Measurements from ENCODE around the gene CALR.
"Not testable (repeated sequence)": the region's sequence is repeated elsewhere in the genome, so short reads cannot be mapped to it uniquely, and the experiment has no call there.

CALR gene

DNA sequence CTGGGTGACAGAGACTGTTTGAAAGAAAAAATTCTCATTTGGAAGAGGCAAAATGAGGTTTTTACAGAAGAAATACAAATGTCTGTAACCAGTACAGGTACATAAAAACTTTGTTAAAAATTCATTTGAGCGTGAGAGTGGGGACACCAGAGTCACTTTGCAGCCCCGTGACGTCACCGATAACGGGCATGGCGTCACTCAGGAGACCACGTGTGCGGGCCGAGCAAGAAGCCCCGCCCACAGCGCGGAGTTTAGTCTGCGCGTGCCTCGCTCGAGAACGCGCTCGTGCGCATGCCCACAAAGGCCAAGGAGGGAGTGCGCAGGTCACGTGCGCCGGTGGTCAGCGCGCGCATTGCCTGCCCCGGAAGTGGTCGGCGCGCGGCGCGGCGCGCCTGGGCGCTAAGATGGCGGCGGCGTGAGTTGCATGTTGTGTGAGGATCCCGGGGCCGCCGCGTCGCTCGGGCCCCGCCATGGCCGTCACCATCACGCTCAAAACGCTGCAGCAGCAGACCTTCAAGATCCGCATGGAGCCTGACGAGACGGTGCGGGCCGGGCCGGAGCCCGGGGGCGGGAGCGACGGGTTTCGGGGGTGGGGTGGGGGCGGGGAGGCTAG, 7.2 kb downstream of the CALR start, which contains the start of gene RAD23A:
Gene RAD23A, plus strand, starts transcription at position 384 of the 613 bp plus-strand sequence. Its CDS starts 87 bp downstream, at position 471.
- Mint-ChIP-seq H3K36me3 (peaks cover 24% of the 10 kb centered on the region), H3K4me1 (peaks cover 39% of the 10 kb centered on the region), H3K9me3 (no peaks in the 10 kb centered on the region), H3K27ac (peak within 1 kb of the TSS; percentile 97), H3K27me3 (no peaks in the 10 kb centered on the region), H3K4me3 (peak within 1 kb of the TSS; percentile 90)

DNA sequence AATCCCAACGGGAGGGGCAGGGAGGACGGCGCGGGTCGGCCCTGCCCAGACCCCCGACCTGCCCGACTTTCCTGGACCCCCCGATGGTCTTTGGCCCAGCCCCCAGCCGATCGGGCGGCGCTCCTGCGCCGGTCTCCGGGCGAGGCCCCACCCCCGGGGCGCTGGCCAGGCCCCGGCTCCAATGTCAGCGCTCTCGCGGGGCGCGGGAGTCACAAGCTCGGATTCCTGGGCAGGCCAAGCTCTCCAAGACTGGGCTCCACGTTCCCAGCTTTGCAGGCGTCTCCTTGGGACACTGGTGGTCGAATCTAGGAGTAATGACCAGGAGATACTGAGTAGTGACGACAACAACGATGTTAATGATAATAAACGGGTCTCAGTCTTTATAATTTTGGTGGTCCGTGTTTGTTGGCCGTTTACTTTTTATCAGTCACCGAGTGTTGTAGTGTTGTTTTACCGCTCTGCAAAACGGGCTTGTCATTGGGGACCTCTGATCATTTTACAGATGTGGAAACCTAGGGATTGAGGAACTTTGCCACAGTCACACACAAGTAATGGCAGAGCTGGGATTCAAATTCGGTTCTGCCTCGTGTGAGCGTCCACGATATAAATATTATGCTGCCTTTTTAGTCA, 7.8 kb downstream of the CALR start:
- no peaks in the 10 kb centered on the region for H3K27me3 Mint-ChIP-seq

DNA sequence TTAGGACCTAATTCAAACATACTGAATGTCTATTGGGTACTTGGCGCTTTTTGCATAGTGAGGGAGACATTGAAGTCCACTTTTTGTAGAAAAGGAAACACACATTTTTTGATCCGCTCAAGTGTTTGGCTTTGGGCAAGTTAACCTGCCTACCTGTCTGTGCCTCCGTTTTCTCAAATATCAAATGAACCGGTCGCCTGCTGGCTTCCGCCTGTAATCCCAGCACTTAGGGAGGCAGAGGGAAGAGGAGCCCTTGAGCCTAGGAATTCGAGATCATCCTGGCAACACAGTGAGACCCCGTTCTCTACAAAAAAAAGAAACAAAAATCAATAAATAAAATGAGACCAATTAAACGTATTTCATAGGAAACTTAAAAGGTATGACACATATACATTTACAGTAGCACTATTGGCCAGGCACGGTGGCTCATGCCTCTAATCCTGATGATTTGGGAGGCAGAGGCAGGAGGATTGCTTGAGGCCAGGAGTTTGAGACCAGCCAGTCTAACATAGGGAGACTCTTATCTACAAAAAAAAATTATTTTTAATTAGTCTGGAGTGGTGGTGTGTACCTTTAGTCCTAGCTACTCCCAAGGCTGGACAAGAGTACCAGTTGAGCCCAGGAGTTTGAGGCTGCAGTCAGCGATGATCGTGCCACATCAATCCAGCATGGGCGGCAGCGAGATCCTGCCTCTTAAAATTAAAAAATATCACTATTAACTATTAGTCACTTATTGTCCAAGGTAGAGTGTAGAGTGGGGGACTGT, 8.5 kb downstream of the CALR start:
- H3K27ac Mint-ChIP-seq = peak overlapping the region; percentile 86
- H3K27me3 Mint-ChIP-seq = no peaks in the 10 kb centered on the region
- no peaks in the 10 kb centered on the region for H3K9me3 Mint-ChIP-seq
- peaks cover 36% of the 10 kb centered on the region for H3K4me1 Mint-ChIP-seq
- peak overlapping the region; percentile 90 for H3K4me3 Mint-ChIP-seq
- peaks cover 23% of the 10 kb centered on the region for H3K36me3 Mint-ChIP-seq

More for the DNA sequence above, 7.8 kb downstream of the CALR start:
- Mint-ChIP-seq H3K36me3 (peaks cover 22% of the 10 kb centered on the region), H3K27ac (peak overlapping the region; percentile 86), H3K4me1 (peaks cover 36% of the 10 kb centered on the region), H3K9me3 (no peaks in the 10 kb centered on the region), H3K4me3 (peak overlapping the region; percentile 90)

DNA sequence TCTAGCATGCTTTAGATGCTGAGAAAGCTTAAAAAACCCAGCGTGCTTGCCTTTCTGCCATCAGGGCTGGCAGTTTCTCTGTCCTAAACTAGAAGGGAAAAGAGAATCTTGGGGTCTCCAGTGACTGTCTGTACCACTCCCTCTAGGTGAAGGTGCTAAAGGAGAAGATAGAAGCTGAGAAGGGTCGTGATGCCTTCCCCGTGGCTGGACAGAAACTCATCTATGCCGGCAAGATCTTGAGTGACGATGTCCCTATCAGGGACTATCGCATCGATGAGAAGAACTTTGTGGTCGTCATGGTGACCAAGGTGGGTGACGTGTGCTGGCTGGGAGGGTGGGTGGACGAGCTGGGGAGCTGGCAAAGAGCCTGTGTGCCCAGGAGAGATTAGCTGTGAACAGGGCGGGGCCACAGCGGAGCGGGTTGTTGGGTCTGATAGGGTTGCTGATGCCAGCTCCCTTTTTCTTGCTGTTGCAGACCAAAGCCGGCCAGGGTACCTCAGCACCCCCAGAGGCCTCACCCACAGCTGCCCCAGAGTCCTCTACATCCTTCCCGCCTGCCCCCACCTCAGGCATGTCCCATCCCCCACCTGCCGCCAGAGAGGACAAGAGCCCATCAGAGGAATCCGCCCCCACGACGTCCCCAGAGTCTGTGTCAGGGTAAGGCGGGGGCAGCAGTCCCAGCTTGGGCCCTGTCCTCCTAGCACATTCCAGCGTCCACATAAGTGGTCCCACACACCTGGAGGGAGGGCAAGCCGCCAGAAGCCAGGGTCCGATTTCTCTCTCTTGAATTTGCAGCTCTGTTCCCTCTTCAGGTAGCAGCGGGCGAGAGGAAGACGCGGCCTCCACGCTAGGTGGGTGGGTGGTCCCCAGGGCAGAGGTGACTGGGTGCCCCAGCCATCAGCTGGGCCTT, 9.5 kb downstream of the CALR start:
- no peaks in the 10 kb centered on the region for H3K27me3 Mint-ChIP-seq
- no peaks in the 10 kb centered on the region for H3K9me3 Mint-ChIP-seq
- peaks cover 30% of the 10 kb centered on the region for H3K4me1 Mint-ChIP-seq
- H3K36me3 Mint-ChIP-seq = peaks cover 21% of the 10 kb centered on the region
- peak overlapping the region; percentile 18 for H3K27ac Mint-ChIP-seq
- H3K4me3 Mint-ChIP-seq = peak overlapping the region; percentile 17

DNA sequence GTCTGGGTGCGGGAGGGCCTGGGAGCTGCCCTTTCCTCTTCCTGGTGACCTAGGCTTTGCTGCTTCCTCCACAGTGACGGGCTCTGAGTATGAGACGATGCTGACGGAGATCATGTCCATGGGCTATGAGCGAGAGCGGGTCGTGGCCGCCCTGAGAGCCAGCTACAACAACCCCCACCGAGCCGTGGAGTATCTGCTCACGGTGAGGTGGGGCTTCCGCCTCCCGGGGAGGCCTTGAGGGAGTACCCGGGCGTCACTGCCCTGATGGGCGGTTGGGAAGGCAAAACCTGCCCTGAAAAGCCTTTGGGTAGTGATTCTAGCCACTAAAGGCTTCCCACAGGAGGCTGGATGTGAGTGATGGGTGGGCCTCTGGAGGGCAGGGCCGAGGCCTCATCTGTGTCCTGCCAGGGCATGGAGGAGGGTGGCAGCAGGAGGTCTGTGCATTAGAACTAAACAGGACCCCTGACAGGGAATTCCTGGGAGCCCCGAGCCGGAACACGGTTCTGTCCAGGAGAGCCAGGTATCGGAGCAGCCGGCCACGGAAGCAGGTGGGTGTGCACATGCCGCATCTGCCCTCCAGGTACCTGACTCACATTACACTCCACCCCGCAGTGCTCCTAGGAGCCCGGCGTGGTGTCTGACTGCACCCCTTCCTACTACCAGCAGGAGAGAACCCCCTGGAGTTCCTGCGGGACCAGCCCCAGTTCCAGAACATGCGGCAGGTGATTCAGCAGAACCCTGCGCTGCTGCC, 10.4 kb downstream of the CALR start:
- Mint-ChIP-seq H3K4me3 (no peak overlapping the region), H3K27me3 (no peaks in the 10 kb centered on the region), H3K27ac (no peak overlapping the region), H3K36me3 (peaks cover 17% of the 10 kb centered on the region), H3K4me1 (peaks cover 23% of the 10 kb centered on the region), H3K9me3 (no peaks in the 10 kb centered on the region)

DNA sequence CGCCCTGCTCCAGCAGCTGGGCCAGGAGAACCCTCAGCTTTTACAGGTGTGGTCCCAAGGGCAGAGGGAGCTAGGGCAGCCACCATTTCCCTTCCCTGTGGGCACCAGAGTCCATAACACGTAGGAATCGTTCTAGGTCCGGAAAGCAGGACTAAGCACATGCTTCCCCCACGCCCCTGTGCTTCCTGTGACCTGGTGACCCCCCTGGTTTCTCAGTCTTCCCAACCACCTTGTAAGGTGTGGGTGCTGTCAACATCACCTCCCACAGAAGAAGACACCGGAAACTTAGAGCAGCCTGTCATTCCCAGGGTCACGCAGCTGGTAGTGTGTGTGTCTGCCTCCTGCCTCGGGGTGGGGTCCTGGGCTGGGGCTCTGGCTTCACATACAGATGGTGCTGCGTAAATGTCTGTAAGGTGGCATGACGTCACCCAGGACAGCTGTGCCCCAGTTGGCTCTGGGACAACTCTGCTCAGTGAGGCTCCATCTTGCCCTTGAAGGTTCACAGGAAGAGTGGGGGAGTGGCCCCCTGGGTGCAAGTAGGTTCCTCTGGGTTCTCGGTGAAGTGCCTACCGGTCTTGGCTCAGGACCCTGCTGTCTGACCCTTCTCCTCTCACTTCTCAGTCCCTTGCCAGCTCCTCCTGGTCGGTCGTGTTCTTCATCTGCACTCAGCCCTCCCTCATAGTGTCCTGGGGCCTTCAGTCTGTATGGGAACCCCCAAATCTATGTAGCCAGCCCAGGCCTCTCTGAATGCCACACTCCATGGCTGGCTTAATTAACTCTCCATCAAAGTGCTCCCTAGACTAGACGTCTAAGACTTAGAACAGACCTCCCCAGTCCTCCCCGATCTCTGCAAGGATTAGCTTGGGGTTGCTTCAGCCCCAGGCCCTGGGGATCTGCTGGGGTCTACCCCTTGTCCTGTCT, 11.2 kb downstream of the CALR start:
- Mint-ChIP-seq H3K9me3 (no peaks in the 10 kb centered on the region), H3K27ac (peak overlapping the region; percentile 85), H3K4me1 (peaks cover 22% of the 10 kb centered on the region), H3K36me3 (peaks cover 15% of the 10 kb centered on the region), H3K27me3 (no peaks in the 10 kb centered on the region), H3K4me3 (no peak overlapping the region)

DNA sequence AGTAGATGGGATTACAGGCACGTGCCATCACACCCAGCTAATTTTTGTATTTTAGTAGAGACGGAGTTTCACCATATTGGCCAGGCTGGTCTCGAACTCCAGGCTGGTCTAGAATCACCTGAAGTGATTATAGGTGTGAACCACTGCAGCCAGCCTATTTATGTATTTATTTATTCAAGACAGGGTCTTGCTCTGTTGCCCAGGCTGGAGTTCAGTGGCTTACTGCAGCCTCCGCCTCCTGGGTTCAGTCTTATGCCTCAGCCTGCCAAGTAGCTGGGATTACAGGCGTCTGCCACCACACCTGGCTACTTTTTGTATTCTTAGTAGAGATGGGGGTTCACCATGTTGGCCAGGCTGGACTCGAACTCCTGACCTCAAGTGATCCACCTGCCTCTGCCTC, 13.6 kb downstream of the CALR start:
- not testable (repeated sequence) for H3K27me3 Mint-ChIP-seq, H3K27ac Mint-ChIP-seq, H3K4me3 Mint-ChIP-seq, H3K9me3 Mint-ChIP-seq
- Mint-ChIP-seq H3K36me3 (peaks cover 12% of the 10 kb centered on the region), H3K4me1 (peaks cover 24% of the 10 kb centered on the region)

DNA sequence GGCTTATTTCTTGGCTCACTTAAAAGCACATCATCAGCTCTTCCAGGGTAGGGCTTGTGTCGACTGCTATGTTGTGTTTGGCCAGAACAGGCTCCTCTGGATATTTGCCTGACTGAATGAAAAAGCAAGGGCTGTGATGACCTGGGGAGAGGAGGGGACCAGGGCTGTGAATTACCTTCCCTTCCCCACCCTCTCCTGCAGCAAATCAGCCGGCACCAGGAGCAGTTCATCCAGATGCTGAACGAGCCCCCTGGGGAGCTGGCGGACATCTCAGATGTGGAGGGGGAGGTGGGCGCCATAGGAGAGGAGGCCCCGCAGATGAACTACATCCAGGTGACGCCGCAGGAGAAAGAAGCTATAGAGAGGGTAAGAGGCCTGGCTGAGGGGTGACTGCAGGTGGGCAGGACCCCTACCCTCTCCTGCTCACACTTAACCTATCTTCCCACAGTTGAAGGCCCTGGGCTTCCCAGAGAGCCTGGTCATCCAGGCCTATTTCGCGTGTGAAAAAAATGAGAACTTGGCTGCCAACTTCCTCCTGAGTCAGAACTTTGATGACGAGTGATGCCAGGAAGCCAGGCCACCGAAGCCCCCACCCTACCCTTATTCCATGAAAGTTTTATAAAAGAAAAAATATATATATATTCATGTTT, 14.2 kb downstream of the CALR start:
- Mint-ChIP-seq H3K27ac (peak overlapping the region; percentile 8), H3K9me3 (no peaks in the 10 kb centered on the region), H3K4me1 (peaks cover 23% of the 10 kb centered on the region), H3K4me3 (no peak overlapping the region), H3K27me3 (no peaks in the 10 kb centered on the region), H3K36me3 (peaks cover 11% of the 10 kb centered on the region)

DNA sequence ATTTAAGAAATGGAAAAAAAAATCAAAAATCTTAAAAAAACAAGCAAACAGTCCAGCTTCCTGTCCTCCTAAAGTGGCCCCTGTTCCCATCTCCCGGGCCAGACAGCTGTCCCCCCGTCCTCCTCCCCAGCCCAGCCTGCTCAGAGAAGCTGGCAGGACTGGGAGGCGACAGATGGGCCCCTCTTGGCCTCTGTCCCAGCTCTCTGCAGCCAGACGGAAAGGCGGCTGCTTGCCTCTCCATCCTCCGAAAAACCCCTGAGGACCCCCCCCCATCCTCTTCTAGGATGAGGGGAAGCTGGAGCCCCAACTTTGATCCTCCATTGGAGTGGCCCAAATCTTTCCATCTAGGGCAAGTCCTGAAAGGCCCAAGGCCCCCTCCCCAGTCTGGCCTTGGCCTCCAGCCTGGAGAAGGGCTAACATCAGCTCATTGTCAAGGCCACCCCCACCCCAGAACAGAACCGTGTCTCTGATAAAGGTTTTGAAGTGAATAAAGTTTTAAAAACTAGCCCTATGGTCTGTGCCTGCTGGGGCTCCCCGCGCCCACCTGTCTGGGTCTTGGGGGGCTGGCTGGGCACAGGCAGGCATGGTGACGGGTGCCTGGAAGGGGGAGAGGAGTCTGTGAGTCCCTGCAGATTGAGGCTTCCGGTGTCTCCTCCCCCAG, 14.9 kb downstream of the CALR start:
- Mint-ChIP-seq H3K27ac (no peak overlapping the region), H3K4me1 (peaks cover 20% of the 10 kb centered on the region), H3K9me3 (no peaks in the 10 kb centered on the region), H3K27me3 (no peaks in the 10 kb centered on the region), H3K4me3 (no peak overlapping the region), H3K36me3 (peaks cover 8% of the 10 kb centered on the region)

DNA sequence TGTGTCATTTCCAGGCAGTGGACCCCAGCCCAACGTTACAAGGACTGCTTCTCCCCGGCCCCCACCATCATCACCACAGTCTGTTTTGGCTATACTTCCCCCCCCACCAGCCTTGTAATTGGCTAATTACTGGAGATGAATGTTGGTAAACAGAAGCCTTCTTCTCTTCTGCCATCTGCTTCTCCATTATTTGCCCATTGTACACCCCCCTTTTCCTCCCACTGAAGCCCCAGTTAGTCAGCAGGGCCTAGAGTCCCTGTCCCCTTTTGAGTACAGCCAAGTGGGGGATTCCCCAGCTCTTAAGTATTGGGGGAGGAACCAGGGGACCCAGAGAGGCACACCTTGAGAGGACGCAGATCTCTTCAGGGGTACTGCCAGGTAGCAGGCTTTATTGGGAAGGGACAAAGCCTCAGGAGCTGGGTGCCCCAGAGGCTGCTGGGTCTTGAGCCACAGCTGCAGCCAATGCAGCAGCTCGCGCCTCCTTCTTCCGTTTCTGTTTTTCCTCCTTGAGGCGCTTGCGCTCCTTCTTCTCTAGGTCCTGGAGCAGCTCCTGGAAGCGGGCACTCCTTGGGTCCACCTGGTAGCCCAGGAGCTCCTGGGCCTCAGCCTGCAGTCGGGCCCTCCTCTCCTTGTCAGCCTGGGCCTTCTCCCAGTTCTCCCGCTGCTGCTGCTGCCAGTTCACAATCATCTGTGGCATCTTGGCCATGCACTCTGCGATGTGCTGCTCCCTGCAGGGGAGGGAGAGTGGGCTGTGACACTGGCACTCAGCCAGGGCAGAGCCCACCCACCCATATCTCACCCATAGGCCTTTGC, 15.6 kb downstream of the CALR start:
- Mint-ChIP-seq H3K4me3 (peak overlapping the region; percentile 43), H3K27ac (peak overlapping the region; percentile 47), H3K36me3 (peaks cover 8% of the 10 kb centered on the region), H3K9me3 (no peaks in the 10 kb centered on the region), H3K4me1 (peaks cover 20% of the 10 kb centered on the region), H3K27me3 (no peaks in the 10 kb centered on the region)

DNA sequence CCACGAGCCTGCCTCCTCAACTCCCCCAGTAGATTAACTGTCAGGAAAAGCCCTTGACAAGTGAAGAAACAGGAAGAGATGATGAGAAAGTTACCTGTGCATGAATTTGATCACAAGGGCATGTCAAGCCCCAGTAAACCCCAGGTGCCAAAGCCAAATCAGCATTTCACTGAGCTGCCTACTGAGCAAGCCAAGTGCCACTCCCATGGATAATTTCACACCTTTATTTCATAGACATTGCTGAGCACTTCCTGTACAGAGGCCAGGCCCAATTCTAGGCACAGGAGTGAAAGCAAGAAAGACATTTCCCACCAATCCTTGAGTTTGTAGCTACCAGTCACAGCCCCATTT, 16.2 kb downstream of the CALR start:
- Mint-ChIP-seq H3K4me3 (peak overlapping the region; percentile 43), H3K36me3 (peaks cover 8% of the 10 kb centered on the region)

DNA sequence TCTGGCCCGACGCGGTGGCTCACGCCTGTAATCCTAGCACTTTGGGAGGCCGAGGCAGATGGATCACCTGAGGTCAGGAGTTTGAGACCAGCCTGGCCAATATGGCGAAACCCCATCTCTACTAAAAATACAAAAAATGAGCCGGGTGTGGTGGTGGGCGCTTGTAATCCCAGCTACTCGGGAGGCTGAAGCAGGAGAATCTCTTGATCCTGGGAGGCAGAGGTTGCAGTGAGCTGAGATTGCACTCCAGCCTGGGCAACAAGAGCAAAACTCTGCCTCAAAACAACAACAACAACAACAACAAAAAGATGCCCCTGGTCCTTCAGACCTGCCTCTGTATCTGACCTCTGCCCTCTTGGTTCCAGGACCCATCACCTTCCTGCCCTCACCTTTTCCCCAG, 17.2 kb downstream of the CALR start:
- H3K36me3 Mint-ChIP-seq, H3K9me3 Mint-ChIP-seq, H3K27me3 Mint-ChIP-seq: not testable (repeated sequence)
- Mint-ChIP-seq H3K27ac (peak overlapping the region; percentile 92), H3K4me1 (peaks cover 20% of the 10 kb centered on the region), H3K4me3 (peak overlapping the region; percentile 81)

More for the DNA sequence above, 16.2 kb downstream of the CALR start:
- peaks cover 20% of the 10 kb centered on the region for H3K4me1 Mint-ChIP-seq
- no peaks in the 10 kb centered on the region for H3K9me3 Mint-ChIP-seq
- H3K27me3 Mint-ChIP-seq = no peaks in the 10 kb centered on the region
- peak overlapping the region; percentile 47 for H3K27ac Mint-ChIP-seq
